NCI-H345 (cell line): ENCODE measurements around the gene CAMK1D.
"Not testable (repeated sequence)": the region's sequence is repeated elsewhere in the genome, so short reads cannot be mapped to it uniquely, and the experiment has no call there.

Experiments
- DNase-seq: peaks from one replicate; lab custom pipeline; 2025; lab: John Stamatoyannopoulos, UW

The CAMK1D gene

DNA sequence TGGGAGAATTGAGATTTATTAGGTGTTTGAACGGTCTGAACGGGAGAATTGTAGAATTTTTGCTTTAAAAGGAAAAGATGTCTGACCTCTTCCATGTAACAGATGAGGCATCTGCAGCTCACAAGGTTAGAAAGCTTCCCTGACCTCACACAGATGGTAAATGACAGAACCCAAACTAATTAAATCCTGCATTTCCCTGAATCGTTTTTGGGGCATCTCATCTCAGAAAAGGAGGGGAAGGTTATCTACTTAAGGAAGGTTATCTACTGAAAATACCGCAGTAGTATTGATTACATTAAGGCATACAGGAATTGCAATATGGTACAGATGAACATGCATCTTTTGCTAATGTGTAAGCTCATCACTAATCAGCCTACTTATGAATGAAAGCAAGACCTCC lies 373.9 kb downstream of the CAMK1D start:
- DNase-seq, result no peak

DNA sequence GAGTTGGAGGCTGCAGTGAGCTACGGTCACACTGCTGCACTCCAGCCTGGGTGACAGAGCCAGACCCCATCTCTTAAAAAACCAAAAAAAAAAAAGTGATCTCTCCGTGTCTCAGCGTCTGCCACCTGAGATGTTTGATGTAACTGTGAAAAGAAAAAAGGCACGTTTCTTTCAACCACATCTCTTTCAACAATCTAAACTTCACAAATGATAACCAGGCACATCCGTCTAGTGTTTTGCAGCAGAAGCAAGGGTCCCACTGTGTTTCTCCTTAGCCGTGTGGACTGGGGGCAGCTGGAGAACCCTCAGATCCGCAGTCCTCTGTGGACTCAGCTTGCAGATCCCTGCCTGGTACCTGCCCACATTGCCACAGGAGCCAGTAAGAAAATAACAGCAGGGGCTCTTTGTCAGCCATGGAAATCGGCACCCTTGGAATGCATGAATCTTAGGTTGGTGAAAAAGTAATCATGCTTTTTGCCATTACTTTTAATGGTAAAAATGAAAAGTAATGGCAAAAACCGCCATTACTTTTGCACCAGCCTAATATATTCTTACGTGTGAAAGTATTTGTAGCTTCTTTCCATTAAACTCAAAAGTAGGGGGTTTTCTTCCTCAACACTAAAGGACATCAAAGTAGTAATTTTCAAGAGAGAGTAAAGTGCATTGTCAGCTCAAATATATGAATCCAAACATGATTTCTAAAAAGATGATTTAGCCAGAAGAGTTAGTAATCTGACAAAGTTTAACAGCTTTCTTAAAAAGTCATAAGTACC lies 375.6 kb downstream of the CAMK1D start:
- no peak for DNase-seq

DNA sequence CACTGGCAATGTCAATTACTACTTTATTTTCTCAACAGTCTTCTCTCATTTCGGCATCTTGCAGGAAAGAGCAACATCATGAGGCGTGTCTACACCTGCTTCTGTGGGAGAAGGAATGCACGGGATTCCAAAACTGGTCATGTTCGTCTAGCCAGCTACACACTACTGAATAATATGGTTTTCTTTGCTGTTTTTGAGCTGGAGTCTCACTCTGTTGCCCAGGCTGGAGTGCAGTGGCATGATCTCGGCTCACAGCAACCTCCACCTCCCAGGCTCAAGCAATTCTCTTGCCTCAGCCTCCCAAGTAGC lies 376.2 kb downstream of the CAMK1D start:
- not testable (repeated sequence) for DNase-seq

DNA sequence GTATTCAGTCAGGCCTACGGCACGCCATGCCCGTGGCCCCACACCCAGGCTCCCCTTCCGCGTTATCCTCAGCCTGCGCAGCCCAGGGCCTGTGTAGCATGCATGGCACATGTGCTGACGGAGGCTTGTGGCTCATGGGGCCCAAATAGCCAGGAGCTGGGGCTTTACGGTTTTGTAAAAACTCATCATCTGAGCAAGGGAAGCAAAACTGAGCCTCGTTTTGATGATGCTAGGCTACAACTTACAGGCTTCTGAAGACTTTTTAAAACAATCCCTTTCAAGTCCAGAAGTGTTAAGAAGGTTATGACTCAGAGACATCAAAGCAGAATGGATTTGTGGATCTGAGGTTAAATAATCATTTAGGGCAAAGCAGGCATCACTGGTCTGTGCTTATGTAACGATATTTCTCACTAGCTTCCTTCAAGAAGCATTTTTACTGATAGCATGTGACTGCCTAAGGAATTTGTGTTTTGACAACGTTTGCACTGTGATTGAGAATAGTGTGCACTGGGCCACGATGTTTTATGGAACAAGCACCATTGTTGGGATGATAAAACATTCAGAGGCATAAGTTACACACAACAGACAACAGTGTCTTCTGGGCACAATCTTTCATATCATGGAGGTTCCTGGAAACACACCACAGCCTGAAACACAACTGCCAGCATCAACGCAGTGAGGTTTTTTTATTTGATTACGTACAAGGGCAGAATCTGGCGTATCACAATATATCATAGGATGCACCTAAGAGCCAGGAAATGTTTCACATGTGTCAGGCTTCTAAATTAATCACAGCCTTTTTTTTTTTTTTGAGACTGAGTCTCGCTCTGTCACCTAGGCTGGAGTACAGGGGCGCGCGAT lies 377.9 kb downstream of the CAMK1D start:
- no peak for DNase-seq

DNA sequence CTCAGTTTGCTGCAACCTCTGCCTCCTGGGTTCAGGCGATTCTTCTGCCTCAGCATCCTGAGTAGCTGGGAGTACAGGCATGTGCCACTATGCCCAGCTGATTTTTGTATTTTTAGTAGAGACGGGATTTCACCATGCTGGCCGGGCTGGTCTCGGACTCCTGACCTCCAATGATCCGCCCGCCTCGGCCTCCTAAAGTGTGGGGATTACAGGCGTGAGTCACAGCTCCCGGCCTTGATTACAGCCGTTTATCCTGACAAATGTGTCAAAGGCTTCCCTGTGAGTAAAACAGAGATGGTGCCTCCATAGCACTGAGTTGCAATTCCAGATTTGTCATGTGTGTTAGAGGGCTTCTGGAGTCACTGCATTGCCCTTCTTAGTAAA lies 378.5 kb downstream of the CAMK1D start:
- no peak for DNase-seq

DNA sequence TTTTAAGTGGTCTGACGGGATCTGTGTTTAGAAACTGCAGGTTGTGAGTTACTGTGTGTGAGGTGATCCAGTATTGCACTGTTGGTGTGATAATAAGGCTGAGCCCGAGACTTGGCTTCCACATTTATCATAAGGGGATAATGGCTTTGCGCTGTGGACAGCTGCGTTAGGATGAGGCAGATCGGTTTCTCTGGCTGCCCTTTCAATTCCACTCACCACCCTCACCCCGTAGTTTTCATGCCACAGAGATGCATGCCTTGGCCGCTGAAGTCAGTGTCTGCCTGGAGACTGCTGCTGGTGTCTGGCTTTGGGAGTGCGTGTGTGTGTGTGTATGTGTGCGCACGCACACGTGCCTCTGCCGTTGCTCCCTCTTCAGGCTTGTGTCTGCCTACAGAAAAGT lies 379.1 kb downstream of the CAMK1D start:
- DNase-seq, result no peak

DNA sequence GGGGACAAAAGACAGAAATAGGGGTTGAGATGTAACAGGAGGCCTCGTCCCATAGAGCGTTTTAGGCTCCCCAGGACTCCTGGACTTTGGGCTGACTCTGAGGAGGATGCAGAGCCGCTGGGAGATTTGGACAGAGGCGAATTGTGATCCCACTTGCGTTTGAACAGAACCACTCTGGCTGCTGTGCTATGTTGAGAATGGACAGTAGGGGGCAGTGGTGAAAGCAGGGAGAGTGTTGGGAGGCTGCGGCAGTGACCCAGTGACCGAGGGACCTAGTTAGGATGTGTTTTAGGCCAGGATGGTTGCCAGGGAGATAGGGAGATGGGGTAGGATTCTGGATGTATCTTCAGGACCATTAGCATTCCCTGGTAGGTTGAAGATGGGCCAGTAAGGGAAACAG lies 380.5 kb downstream of the CAMK1D start:
- no peak for DNase-seq

DNA sequence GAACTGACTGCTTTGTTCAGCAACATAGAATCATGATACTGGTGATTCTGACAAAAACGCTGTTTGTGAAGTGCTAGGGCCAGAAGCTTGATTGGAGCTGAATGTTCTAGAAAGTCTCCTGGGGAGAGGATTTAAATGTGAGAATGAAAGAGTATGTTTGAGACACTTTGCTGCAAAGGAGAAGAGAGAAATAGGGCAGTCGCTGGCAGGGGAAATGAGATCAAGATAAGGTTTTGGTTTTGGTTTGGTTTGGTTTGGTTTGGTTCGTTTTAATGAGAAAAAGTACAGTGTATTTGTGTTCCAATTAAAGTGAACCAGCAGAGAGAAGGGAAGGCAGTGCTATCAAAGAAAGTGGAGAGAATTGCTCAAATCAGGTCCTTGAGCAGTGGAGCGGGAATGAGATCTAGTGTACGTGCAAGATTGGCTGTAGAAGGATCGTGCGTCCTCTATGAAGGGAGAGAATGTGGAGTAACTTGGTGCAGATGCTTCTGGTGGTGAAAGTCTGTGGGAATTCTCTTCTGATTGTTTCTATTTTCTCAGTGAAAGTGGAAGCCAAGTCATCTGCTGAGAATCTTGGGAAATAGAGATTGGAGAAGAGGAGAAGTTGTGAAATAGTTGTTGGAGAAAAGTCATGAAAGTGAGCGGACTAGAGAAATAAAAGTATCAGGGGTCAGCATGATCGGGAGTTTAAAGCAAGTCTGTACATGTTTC lies 381.6 kb downstream of the CAMK1D start:
- no peak for DNase-seq

DNA sequence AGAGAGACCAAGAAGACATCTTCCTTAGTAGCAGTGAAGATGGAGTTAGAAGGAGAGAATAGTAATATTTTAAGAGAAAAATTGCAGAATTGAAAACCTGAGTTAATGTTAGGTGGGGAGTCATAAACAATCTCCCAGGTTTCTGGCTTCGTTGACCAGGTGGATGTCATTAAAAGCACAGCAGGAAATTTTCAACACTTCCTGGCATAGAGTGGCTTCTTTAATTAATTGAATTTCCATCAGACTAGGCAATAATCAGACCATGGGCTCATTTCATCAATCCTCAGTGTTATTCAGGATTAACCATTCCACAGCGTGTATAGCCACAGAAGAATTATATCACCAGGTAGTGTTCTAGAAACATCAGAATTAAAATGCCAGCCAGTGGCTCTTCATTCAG lies 383.9 kb downstream of the CAMK1D start:
- DNase-seq, result no peak

DNA sequence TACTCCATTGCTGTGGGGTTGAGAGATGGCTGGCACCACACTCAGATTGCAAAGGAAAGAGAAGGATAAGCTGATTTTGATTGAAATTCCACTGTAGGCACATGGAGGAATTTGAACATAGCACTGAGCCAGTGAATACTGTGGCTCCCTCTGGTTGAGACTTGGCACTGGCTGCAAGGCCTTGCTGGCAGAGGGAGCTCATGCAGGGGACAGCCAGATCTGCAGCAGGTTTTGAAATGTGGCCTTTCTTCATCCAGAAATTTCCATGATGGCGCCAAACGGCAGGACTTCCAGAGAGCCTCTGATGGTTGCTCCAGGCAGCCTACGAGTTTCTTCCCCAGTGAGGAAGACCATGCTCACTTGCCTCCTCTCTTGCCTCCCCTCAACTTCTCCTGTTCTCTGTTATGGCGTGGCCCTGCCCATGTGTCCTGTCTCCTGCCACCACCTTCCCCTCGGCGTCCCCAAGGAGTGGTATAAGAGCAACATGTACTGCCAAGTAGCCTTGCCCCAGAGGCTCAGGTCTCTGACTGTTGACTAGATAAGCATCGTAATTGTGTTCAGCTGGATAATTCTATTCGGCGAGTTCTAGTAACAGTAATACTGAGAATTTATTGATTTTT lies 386.6 kb downstream of the CAMK1D start:
- no peak for DNase-seq

DNA sequence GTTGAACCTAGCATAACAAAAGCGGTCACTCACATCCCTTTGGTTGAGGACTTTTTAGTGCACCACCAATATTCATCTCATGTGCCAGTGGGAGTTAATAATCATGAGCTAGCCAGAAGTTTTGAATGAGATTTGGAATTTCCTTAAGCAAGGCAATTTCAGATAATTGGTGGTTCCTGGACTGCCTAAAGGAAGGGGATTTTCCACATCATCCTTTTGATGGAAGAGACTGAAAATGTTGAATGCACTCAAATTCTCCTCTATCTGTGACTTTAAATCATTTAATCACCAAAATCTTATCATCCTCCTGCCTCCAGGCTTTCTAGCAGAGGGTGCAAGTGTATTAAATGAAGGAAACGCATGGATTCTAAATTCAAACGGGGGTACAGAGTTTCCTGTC lies 391.5 kb downstream of the CAMK1D start:
- DNase-seq, result no peak

DNA sequence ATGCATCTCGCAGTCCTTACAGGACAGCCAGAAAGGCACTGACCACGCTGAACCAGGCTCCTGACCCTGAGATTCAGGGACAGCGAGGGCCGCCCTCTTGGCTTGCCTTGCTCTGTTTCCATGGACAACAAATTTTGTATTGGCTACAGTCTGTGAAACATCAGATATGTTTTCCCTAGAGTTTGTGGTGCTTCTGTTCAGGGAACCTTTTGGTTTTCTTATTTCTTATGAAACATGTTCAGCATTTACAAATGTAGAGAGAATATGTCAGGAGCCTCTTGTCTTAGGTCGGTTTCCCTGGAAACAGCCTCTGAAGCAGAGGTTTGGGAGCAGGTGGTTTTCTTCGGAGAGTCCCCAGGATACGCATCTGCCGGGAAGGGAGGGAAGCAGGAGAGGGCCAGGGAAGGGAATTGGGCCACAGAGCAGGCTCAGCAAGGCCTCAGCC lies 392.0 kb downstream of the CAMK1D start:
- no peak for DNase-seq

DNA sequence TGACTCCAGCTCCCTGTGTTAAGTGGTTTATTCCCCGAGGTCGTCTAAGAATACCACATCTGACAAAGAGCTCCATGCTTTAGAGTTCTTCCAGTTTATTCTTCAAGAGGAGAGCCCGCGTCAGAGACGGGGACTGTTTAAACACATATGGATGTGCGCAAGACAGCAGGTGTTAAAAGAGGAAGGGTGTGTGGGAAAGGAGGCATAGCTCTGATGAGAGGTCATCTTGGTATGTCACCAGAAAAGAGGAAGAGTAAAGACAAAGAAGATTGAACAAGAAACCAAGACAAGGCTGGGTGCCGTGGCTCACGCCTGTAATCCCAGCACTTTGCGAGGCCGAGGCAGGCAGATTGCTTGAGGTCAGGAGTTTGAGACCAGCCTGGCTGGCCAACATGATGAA lies 393.4 kb downstream of the CAMK1D start:
- no peak for DNase-seq

DNA sequence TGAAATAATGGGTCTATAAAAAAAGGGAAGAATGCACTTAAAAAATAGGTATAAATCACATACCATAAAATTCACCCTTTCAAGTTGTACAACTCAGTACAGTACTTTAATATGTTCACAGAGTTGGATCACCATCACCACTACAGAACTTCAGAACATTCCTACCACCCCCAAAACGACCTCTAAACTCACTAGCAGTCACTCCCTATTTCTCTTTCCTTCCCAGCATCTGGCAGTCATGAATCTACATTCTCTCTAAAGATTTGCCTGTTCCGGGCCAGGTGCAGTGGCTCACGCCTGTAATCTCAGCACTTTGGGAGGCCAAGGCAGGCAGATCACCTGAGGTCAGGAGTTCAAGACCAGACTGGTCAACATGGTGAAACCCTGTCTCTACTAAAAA lies 394.1 kb downstream of the CAMK1D start:
- DNase-seq, result not testable (repeated sequence)

DNA sequence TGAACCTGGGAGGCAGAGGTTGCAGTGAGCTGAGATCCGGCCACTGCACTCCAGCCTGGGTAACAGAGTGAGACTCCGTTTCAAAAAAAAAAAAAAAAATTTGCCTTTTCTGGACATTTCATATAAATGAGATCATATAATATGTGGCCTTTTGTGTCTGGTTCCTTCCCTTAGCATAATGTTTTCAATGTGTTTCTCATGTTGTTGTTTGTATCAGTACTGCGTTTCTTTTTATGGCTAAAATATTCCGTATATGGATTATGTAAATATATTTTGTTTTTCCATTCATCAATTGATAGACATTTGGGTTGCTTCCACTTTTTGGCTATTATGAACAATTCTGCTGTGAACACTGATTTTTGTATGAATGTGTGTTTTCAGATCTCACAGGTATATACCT lies 394.6 kb downstream of the CAMK1D start:
- no peak for DNase-seq

DNA sequence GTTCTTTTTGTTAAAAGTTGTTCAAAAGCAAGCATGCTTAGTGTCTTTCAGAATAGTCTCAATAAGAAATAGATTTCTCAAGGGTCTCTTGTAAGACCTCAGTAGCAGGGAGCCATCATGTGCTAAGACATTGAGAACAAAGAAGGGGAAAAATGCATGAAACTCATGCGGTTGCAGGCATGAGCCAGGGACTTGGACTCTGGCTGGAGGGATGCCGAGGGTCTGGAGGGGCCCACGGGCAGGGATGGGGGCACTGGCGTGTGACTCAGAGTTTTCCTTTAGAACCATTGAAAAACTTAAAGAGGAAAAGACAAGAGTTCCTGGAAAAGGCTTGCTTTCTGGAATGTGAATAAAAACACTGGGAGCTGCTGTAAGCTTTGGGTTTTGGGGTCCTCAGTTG lies 398.8 kb downstream of the CAMK1D start:
- no peak for DNase-seq

DNA sequence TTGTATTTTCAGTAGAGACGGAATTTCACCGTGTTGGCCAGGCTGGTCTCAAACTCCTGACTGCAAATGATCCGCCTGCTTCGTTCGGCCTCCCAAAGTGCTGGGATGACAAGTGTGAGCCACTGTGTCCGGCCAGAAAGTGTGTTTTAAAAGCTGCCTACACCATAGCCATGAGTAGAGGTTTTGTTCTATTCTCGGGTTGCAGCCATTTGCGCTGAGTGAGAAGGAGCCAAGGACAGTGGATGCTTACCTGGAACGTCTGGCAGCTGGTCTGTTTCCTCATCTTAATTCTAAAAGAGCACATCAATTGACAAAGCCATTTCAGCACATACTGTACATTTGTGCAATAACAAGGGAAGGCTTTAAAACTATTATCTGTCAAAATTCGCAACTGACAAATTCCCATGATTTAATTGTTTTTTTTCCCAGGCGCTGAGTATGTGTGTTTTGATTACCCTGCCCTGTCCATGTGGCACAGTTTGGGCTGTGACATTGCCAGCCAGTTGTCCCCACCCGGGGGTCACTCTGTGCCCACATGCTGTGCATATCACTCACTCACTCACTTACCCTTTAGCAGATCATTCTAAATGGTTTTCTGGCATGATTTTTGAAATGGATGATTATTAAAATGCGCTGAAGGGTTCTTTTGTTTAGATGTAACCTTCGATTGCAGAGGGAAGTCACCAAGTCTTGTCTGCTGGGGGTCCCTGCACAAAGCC lies 400.6 kb downstream of the CAMK1D start:
- DNase-seq, result no peak

DNA sequence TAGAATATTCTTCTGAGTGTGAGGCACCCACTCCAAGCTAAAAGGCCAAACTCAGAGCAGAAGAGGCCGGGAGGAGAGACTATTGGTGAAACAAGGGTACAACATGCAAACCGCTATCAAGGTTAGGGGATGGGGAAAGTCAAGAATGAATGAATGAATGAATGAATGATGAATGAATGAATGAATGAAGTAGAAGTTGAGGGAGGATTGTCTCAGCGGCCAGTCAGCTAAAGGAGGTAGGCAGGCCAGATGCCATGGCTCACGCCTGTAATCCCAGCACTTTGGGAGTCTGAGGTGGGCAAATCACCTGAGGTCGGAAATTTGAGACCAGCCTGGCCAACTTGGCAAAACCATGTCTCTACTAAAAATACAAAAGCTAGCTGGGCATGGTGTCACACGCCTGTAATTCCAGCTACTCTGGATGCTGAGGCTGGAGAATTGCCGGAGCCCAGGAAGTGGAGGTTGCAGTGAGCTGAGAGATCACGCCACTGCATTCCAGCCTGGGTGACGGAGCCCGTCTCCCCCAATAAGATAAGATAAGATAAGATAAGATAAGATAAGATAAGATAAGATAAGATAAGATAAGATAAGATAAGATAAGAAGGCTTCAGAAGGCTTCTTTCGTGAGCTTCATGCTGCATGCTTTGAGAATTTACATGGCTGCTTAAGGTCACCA lies 401.3 kb downstream of the CAMK1D start:
- no peak for DNase-seq

DNA sequence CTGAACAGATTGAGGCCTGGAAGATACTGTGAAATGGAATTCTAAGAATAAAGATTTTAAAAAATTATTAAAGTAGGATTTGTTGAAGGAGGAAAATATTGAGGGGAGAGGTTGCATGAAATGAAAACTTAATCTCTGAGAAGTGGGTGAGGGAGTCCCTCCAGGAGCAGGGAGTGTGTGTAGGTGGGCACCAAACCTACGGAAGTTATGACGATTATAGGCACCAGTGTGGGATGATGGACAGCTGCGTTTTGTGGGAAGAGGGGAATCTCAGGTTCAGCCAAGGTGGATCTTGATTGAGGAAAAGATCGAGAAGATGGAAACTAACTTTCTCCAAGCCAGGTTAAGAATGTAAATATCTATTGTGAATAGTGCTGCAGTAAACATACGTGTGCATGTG lies 405.7 kb downstream of the CAMK1D start:
- DNase-seq, result no peak

DNA sequence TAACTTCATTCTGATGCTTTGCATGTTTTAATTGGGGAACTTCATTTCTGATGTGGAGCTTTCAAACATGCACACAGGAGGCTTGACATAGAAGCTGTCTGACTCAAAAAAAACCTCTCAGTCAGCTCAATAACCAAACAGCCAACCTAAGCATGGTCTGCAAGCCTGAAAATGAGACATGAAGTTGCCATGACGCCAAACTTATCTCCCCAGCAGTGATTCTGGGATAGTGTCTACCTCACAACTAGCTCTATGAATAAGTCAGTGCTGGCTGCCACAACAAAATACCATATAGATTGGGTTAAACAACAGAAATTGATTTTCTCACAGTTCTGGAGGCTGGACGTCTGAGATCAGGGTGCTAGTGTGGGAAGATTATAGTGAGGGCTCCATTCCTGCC lies 408.0 kb downstream of the CAMK1D start:
- no peak for DNase-seq

DNA sequence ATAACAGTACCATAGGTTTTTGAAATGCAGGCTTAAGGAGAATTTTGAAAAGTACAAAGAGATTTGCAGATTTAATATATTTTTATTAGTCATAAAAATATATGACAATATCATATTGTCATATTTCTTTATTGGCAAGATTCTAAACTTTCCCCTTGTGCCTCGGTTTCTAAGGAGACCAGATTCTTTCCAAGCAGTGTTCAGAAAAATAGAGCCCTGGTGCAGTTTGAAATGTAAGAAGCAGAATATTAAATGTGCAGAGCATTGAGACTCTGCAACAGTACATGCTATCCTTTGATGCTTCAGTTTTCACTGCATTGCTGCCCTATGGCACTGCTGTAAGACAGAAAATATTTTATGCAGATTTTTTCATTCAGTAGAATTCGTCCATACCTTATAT lies 408.9 kb downstream of the CAMK1D start:
- no peak for DNase-seq
